Activated naive CD8-positive, alpha-beta T cell treated with anti-CD3 and anti-CD28 coated beads, Interleukin-2, amount 50 U/mL, for 16 hours (primary cell): Measurements from ENCODE around the gene THSD7B.
"Not testable (repeated sequence)": the region's sequence is repeated elsewhere in the genome, so short reads cannot be mapped to it uniquely, and the experiment has no call there.

ENCODE experiments used
- DNase-seq: peaks from one replicate; pipeline ENCODE4 v3.0.0-alpha.2; 2020; ENCODE audit warnings: low read depth, low spot score

The THSD7B gene

DNA sequence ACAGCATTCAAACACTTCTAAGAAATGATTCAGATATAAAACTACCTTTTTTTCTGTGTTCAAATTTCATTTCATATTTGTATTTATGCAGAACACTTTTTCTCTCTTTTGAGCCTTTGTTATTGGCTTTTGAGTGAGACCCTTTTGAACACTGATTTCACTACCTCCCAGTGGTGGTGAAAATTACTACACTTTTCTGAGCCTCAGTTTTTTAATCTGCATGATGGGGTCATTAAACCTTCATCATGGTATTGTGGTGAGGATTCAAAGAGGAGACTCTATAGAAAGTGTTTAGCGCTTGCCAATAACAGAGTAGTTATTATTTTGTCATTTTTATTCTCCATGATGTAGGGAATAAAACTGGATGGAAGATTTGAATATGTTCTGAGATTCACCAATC is 169.8 kb downstream of the THSD7B start:
- no peak for DNase-seq

DNA sequence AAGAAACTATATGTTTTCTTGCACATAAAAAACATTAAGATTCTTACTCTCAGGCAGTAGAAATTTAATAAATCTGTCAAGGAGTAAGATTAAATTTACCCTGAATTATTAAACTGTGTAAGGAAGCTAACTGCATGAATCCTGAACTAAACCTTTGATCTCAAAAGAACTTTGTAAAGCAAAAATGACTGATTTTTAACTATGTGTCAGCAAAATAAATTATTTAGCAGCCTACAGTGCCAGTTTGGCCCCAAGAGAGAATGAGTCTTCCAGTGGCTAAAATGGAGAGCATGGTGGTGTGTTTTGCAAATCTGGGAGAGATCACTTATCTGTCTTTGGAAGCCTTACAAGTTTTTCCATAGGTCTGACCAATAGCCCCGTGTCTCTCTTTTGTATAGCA is 190.7 kb downstream of the THSD7B start:
- no peak for DNase-seq

DNA sequence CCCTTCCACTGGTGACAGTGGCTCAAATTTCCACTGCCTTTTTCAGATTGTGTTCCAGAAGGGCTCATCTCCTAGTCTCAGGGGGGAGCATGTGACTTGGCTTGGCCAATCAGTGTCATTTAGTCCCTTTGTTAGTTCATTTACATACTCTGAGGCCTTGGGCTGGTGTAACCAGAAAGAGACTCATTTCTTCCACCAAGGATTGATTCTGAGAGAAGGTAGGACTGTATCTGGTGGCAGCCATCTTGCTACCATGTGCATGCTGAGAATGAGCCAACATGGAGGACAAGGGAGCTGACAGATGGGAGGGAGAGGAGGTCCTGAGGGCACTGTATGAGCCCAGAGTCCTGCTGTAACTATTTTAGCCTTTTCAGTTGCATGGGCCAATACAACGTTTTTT is 191.7 kb downstream of the THSD7B start:
- DNase-seq, result no peak

GRCh38 chr2:136962105-136962725 is 196.9 kb downstream of the THSD7B start:
- no peak for DNase-seq

GRCh38 chr2:136966485-136966884 is 201.1 kb downstream of the THSD7B start:
- DNase-seq, result no peak

- DNase-seq, result no peak
Measured at GRCh38 chr2:136980303-136980702, 215.0 kb downstream of the THSD7B start.

- not testable (repeated sequence) for DNase-seq
Measured at GRCh38 chr2:136981689-136982088, 216.3 kb downstream of the THSD7B start.

GRCh38 chr2:136985044-136985443 is 219.7 kb downstream of the THSD7B start:
- DNase-seq, result no peak

DNA sequence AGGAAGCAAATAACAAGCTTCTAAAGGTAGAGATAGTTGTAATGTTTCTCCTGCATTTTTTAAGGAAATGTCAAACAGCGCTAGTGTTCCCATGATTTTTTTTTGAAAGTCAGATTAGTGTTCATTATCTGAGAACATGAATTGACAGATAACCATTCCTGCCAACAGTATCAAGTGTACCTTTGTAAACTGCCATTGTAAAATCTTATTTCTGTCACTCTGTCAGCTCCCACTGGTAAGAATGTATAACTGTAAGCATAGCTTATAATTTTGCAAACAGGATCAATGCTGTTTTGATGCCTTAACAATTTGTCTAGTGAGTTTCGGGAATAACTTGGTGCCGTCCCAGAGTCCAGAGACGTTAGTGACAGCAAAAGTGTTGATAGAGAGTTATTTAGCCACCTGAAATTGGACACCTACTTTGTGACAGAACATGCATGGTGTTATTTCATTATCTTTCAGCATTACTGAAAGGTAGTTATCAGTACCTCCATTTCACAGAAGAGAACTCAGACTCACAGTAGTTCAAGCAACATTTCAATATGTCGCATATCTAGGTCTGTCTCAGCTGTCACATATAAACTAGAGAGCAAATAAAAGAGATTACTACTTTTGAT is 221.4 kb downstream of the THSD7B start:
- DNase-seq, result no peak

DNA sequence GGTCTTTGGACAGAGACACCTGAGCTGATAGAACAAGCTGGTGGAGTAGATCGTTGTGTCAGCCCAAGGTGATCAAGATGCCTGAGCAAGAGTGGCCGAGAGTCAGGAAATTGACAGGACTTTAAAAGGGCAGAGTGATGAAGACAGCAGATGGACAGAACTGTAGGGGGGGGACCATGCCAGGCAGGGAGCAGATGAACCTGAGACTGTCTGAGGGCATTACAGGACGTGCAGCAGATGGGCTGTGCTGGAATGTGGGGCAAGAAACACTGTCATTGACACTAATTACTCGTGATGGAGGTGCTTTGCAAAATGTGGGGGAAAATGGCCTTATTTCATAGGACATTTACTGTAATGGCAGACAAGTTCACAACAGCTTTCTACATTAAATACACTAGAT is 225.0 kb downstream of the THSD7B start:
- DNase-seq, result no peak

DNA sequence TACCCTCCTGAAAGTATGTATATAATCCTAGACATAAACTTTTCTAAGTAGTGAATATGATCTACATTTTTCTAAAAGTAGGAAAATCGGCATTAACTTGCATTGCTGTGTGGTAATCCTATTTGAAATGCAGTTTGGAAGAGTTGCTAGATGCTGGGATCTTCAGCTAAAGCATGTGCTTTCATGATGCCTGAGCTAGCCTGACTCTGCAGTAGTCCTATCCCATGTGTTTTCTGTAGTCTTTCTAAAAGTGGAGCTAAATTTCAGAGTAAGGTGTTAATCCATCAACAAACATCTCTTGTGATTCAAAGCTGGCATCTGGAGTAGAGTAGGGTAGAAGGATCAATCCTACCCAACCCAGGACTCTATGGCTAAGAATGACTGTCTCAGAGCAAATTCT is 229.4 kb downstream of the THSD7B start:
- no peak for DNase-seq

GRCh38 chr2:136997557-136997956 is 232.2 kb downstream of the THSD7B start:
- no peak for DNase-seq

DNA sequence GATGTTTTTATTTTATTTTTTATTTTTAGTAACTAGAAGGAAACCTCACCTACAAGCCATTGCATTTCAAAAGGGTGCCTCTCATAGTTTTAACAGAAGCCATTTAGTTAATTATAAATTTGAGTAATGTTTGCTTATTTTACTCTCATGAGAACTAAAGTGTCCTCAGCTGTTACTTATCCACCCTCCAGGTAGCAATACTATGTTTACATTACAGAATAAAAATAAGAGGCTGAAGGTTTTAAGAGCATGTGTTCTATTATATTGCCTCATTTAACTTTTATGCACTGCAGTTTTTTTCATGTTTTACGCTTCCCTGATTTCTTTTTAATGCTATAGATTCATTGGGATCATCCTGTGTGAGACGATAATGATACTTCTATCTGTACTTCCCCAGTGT is 235.5 kb downstream of the THSD7B start:
- no peak for DNase-seq

- DNase-seq, result no peak
Measured at GRCh38 chr2:137002896-137003295, 237.6 kb downstream of the THSD7B start.

DNA sequence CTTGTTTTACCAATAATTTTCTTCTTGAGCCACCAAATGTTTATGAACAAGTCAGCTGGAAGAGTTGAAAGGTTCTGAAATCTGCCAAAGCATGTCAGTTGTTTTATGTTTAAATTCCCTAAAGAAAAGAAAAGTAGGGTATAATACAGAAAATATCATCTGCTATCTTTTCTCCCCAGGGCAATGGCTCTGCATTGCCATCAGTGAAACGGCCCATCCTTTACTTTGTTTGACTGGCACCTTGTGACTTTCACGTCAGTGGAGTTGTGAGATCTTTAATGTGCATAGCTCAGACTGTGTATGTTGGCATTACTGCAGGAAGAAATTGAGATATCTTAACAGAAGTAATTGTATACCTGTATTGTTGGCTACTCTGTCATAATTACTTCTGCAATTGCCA is 239.9 kb downstream of the THSD7B start:
- no peak for DNase-seq

DNA sequence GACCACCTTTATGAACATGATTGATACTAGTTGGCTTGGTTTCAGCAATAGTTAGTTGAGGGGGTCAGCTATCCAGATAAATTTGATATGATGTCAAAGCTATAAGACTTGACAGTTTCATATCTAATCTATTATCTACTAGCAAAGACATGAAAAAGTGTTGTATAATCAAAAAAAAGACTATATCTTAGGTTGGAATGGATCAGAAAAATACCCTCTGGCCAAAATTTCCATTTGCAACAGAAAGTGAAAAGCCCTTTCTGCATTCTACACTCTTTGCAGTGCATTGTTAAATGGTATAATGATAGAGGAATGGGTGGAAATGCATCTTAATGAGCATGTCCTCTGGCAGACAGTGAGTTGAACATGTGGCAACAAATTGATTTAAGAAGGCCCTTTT is 242.6 kb downstream of the THSD7B start:
- no peak for DNase-seq

GRCh38 chr2:137009953-137010352 is 244.6 kb downstream of the THSD7B start:
- no peak for DNase-seq

DNA sequence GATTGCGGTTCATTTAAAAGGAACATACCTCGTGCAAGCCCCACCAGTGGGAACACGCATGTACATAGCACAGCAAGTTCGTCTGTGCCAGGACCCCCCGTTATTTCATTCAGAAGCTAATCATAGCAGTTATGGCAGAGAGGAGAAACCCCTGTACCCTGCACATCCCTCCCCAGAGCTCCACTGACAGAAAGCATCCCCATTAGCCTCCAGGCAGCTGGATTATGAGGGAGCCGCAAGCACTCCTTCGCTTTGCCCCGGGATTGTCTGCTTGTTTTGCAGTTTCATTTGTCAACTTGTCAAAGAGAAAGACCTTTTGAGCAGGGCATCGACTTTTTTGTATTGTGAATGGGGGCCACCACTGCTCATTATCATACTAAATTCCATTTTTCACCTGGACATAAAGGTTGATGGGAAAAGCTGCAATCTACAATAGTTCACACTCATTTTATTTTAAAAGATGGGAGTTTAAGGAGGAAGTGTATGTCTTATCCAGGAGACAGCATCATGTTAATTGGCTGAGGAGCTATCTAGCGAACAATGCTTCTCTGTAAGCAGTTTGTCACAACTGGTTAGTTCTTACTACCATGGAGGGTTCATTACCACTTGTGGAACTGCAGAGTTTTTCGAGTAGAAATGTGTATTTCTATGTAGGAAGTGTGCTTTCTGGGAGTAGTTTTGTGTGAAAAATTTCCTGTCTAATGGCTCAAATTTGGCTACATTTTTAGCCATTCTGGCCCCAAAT is 255.3 kb downstream of the THSD7B start:
- DNase-seq, result no peak

- DNase-seq, result no peak
Measured at GRCh38 chr2:137021763-137022162, 256.4 kb downstream of the THSD7B start.

- no peak for DNase-seq
Measured at GRCh38 chr2:137023205-137023604, 257.9 kb downstream of the THSD7B start.

- DNase-seq, result no peak
Measured at GRCh38 chr2:137031731-137032130, 266.4 kb downstream of the THSD7B start.

DNA sequence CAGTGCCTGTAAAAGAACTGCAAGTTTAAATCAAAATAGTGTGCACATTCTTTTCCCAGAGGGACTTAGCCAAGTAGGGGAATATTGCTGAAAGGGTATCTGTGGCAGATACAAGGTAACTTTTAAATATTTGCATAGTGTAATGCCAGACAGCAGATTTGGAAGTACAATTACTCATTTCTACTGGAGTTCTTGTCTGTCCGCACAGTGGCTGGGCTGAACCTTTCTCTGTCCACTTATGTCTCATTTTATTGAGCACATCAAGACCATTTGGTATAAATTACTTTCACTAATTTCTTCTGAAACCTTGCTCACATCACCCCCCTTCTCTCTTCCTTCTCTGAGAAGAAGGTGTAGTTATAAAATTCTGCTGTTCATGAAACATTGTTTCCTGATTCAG is 271.3 kb downstream of the THSD7B start:
- no peak for DNase-seq

- DNase-seq, result no peak
Measured at GRCh38 chr2:137039482-137040152, 274.3 kb downstream of the THSD7B start.
